Cardiac fibroblast (primary cell): ENCODE results near the gene ABCC1.
"Not testable (repeated sequence)": the region's sequence is repeated elsewhere in the genome, so short reads cannot be mapped to it uniquely, and the experiment has no call there.

Experiments used
- DNase-seq, 2 donors: peaks; one replicate each; pipeline versions ENCODE4 v3.0.0 to v3.0.0-alpha.2; 2010; ENCODE audit warnings: low read depth in 2 of 2
- H3K4me3 ChIP-seq, 2 donors: replicated peaks in 1 of 2; 1 replicate in 1 of 2; 2 replicates in 1 of 2; pipeline ENCODE4 v1.5.1; 2011; ENCODE audit warnings: low read depth in 2 of 2, low read length in 2 of 2, mild to moderate bottlenecking in 2 of 2, moderate library complexity in 1 of 2
- TF ChIP-seq, protein P1 (sequence below): IDR thresholded peaks from one replicate; pipeline ENCODE4 v1.5.1; 2011; ENCODE audit warnings: low read depth, mild to moderate bottlenecking, low read length, inconsistent platforms

Gene ABCC1

DNA sequence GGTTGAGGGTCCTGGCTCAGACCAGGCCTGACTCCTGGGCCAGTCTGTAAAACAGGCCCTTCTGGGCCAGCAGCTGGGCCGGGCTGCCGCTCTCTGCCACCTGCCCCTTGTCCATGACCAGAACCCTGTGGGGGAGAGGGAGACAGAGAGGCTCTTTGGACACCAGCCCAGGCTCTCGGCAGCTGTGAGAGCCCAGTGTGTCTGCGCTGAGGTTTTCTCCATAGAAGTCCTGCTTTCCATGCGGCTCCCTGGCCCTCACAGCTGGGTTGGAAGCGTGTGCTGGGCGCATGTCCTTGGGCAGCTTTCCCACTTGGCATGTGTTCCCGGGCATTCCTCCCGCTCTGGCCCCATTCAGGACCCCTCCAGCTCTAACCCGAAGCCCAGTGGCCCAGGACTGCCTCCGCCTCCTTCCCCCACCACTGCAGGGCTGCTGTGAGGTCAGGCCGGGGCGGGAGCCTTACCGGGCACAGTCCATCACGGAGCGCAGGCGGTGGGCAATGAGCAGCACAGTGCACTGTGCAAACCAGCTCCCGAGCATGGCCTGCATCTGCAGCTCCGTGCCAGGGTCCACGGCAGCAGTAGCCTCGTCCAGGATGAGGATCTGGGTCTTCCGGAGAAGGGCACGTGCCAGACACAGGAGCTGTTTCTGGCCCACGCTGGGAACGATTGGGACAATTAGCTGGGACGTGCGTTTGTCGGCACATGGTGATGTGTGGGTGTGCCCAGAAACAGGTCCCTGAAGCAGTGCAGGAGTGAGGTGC lies 200.9 kb downstream of the ABCC1 start:
- peak; percentile 48 to 92 for DNase-seq
- H3K4me3 ChIP-seq, result no peak overlapping the region

DNA sequence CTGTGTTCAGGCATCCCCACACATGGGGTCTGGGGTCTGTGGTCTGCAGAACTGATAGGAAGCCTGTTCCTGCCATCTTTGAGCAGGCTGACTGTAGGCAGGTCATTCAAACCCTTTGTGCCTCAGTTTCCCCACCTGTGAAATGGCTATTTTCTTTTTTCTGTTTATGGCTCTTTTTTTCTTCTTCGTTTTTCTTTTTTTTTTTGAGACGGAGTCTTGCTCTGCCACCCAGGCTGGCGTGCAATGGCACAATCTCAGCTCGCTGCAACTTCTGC lies 201.4 kb downstream of the ABCC1 start:
- TF ChIP-seq, protein P1, sequence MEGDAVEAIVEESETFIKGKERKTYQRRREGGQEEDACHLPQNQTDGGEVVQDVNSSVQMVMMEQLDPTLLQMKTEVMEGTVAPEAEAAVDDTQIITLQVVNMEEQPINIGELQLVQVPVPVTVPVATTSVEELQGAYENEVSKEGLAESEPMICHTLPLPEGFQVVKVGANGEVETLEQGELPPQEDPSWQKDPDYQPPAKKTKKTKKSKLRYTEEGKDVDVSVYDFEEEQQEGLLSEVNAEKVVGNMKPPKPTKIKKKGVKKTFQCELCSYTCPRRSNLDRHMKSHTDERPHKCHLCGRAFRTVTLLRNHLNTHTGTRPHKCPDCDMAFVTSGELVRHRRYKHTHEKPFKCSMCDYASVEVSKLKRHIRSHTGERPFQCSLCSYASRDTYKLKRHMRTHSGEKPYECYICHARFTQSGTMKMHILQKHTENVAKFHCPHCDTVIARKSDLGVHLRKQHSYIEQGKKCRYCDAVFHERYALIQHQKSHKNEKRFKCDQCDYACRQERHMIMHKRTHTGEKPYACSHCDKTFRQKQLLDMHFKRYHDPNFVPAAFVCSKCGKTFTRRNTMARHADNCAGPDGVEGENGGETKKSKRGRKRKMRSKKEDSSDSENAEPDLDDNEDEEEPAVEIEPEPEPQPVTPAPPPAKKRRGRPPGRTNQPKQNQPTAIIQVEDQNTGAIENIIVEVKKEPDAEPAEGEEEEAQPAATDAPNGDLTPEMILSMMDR, result no peak
- no peak overlapping the region for H3K4me3 ChIP-seq
- DNase-seq, result no peak

More for the DNA sequence above, 200.9 kb downstream of the ABCC1 start:
- TF ChIP-seq, protein P1, result no peak

DNA sequence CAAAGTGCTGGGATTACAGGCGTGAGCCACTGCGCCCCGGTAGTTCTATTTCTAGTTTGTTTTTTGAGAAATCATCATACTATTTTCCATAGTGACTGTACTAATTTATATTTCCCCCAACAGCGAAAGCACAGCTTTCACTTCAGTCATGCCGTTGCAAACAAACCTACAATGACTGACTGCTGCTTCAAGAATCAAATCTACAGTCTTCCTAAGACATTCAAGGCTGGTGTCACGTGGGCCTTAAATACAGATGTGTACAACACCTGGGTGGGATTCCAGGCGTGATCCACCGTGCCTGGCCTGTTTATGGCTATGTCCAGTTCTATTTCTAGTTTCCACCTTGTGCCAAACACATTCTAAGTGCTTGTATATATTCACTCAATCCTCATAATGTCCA lies 201.9 kb downstream of the ABCC1 start:
- DNase-seq, result no peak
- no peak overlapping the region for H3K4me3 ChIP-seq
- TF ChIP-seq, protein P1, result no peak

DNA sequence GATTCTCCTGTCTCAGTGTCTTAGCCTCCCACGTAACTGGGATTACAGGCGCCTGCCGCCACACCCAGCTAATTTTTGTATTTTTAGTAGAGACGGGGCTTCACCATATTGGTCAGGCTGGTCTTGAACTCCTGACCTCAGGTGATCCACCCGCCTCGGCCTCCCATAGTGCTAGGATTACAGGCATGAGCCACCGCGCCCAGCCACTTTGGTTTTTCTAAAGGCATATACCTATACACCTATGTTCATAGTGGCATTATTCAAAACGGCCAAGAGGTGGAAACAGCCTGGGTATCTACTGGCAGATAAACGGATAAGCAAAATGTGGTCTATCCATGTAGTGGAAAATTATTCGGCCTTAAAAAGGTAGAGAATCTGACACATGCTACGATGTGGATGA lies 203.6 kb downstream of the ABCC1 start:
- H3K4me3 ChIP-seq, result not testable (repeated sequence)

DNA sequence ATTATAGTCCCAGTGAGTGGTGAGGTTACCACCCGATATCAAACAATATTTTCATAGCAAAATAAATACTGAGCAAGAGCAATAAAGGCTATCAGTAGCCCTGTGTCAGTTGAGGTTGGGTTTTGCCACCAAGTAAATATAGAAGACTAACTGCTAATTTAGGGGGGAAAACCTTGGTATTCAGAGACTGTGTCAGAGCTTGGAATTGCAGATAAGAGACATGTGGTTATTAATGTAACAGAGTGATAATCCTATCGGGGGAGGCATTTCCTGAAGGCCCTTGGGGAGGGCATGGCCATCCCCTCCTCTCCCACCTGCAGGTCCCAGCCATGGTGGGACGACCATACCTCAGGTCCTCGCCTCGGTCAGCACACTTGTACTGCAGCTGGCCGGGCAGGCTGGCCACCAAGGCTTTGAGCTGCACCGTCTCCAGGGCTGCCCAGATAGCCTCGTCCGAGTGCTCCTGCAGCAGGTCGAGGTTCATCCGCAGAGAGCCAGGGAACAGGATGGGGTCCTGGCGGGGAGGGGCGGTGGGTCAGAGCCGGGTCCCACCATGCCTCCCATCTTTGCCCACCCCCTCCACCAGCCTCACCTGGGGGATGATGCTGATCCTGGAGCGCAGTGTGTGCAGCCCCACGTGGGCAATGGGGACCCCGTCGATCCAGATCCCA lies 205.0 kb downstream of the ABCC1 start:
- TF ChIP-seq, protein P1, result no peak
- H3K4me3 ChIP-seq, result no peak overlapping the region
- DNase-seq, result no peak

More for the DNA sequence above, 203.6 kb downstream of the ABCC1 start:
- DNase-seq, result not testable (repeated sequence)

DNA sequence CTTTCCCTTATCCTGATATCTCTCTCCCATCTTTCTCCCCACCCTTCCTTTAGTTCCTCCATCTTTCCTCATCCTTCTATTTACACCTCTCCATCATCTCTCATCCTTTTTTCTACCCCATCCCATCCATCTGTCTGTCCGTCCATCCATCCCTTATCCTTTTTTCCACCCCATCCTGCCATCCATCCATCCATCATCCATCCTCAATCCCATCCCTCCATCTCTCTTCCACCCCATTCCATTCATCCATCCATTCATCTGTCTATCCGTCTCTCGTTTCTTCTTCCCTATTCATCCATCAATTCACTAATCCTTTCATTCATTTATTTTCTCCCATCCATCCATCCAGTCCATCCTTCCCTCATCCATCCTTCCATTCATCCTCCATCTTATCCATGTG lies 205.8 kb downstream of the ABCC1 start:
- TF ChIP-seq, protein P1, result no peak
- no peak overlapping the region for H3K4me3 ChIP-seq
- DNase-seq, result no peak

DNA sequence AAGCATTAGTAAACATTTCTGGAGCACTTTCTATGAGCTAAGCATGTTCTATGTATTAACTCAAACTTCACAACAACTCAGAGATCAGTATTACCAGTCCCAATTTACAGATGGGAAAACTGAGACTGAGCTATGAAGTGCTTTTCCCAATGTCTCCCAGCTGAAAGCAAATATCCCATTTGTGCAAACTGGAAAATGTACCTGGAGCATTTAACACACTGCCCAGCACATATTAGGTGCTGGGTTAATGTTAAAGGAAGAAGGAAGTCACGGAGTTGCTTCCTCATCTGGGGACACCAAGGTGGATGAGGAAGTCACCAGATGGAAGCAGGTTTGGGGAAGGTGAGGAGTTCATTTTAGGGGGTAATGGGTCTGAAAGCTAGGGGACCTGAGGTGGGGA lies 207.8 kb downstream of the ABCC1 start:
- TF ChIP-seq, protein P1, result no peak
- no peak overlapping the region for H3K4me3 ChIP-seq
- no peak for DNase-seq
